CD14-positive monocyte (primary cell): ENCODE data around the gene ZNF423. TPM values are rescaled to one million over a fixed set of nuclear protein-coding genes. Genes with fewer than 3 reads are reported as not detected.

Experiments
- DNase-seq, 3 donors: peaks; one replicate each; pipeline ENCODE4 v3.0.0-alpha.2; 2011 to 2022
- H2AFZ ChIP-seq: 2 replicates; pipeline ENCODE4 v1.6.0; 2012; ENCODE audit warnings: mild to moderate bottlenecking, low read depth, low read length, inconsistent platforms; ENCODE audit not compliant: insufficient read depth, poor library complexity, severe bottlenecking
- H3K27ac ChIP-seq, 2 donors: 1 replicate in 1 of 2; 2 replicates in 1 of 2; pipeline ENCODE4 v1.5.1; 2012 to 2013; ENCODE audit warnings: low read length in 2 of 2, control low read depth in 1 of 2, inconsistent platforms in 1 of 2, low read depth in 1 of 2, mild to moderate bottlenecking in 1 of 2
- H3K27me3 ChIP-seq, 2 donors: one replicate each; pipeline versions ENCODE4 v1.6.0 to v1.6.1; 2011 to 2013; ENCODE audit warnings: low read length in 2 of 2; ENCODE audit not compliant: control insufficient read depth in 2 of 2, insufficient read depth in 2 of 2
- H3K36me3 ChIP-seq, 2 donors: replicated peaks in 1 of 2; 1 replicate in 1 of 2; 2 replicates in 1 of 2; pipeline versions ENCODE4 v1.5.1 to v1.6.1; 2012 to 2013; ENCODE audit warnings: low read length in 2 of 2, control low read depth in 1 of 2, inconsistent platforms in 1 of 2, mild to moderate bottlenecking in 1 of 2; ENCODE audit not compliant: insufficient read depth in 2 of 2, control insufficient read depth in 1 of 2
- H3K4me1 ChIP-seq, 2 donors: 1 replicate in 1 of 2; 2 replicates in 1 of 2; pipeline versions ENCODE4 v1.5.1 to v1.6.1; 2012 to 2013; ENCODE audit warnings: low read length in 2 of 2, control low read depth in 1 of 2, inconsistent platforms in 1 of 2, mild to moderate bottlenecking in 1 of 2, moderate library complexity in 1 of 2; ENCODE audit not compliant: insufficient read depth in 2 of 2, control insufficient read depth in 1 of 2
- H3K4me2 ChIP-seq: replicated peaks from 2 replicates; pipeline ENCODE3; 2012; ENCODE audit warnings: low read length, moderate library complexity, mild to moderate bottlenecking; ENCODE audit not compliant: poor library complexity, severe bottlenecking; ENCODE audit errors: extremely low read depth
- H3K4me3 ChIP-seq, 3 experiments: fragments of 200-600 bp in 1 of 3; sonication (generic) in 1 of 3; replicated peaks in 1 of 3; 1 replicate in 2 of 3; 2 replicates in 1 of 3; pipeline ENCODE4 v1.5.1; 2011 to 2013; ENCODE audit warnings: low read length in 3 of 3, mild to moderate bottlenecking in 3 of 3, control low read depth in 2 of 3, low read depth in 2 of 3, inconsistent platforms in 1 of 3, moderate library complexity in 1 of 3
- H3K79me2 ChIP-seq: 2 replicates; pipeline ENCODE4 v1.6.0; 2012; ENCODE audit warnings: mild to moderate bottlenecking, control low read depth, inconsistent platforms, low read length, moderate library complexity; ENCODE audit not compliant: insufficient read depth
- H3K9ac ChIP-seq: 2 replicates; pipeline ENCODE4 v1.6.0; 2017; ENCODE audit warnings: low read length, mild to moderate bottlenecking; ENCODE audit not compliant: insufficient read depth, poor library complexity, severe bottlenecking
- H3K9me3 ChIP-seq, 2 donors: replicated peaks in 1 of 2; 1 replicate in 1 of 2; 2 replicates in 1 of 2; pipeline versions ENCODE4 v1.5.1 to v1.6.1; 2012 to 2013; ENCODE audit warnings: low read length in 2 of 2, control low read depth in 1 of 2; ENCODE audit not compliant: control insufficient read depth in 1 of 2, insufficient read depth in 1 of 2
- H4K20me1 ChIP-seq: 2 replicates; pipeline ENCODE4 v1.6.0; 2012; ENCODE audit warnings: mild to moderate bottlenecking, low read length, control low read depth, moderate library complexity; ENCODE audit not compliant: insufficient read depth
- H3K27ac Mint-ChIP-seq, 7 donors: one replicate each; pipeline ENCODE4 v1.8.0; 2020; ENCODE audit warnings: mild to moderate bottlenecking in 7 of 7, mixed read lengths in 7 of 7, moderate library complexity in 6 of 7, inconsistent platforms in 2 of 7
- H3K27me3 Mint-ChIP-seq, 3 donors: one replicate each; pipeline ENCODE4 v1.8.0; 2021 to 2022; ENCODE audit warnings: low read depth in 3 of 3, mild to moderate bottlenecking in 3 of 3, mixed read lengths in 3 of 3, moderate library complexity in 3 of 3, inconsistent platforms in 1 of 3
- H3K36me3 Mint-ChIP-seq, 2 donors: one replicate each; pipeline ENCODE4 v1.8.0; 2020; ENCODE audit warnings: mixed read lengths in 2 of 2, inconsistent platforms in 1 of 2, mild to moderate bottlenecking in 1 of 2
- H3K4me1 Mint-ChIP-seq: one replicate; pipeline ENCODE4 v1.8.0; 2020; ENCODE audit warnings: mild to moderate bottlenecking, mixed read lengths
- H3K4me3 Mint-ChIP-seq, 2 donors: one replicate each; pipeline ENCODE4 v1.8.0; 2020; ENCODE audit warnings: mild to moderate bottlenecking in 2 of 2, mixed read lengths in 2 of 2, moderate library complexity in 1 of 2
- H3K9me3 Mint-ChIP-seq, 7 donors: one replicate each; pipeline ENCODE4 v1.8.0; 2020 to 2022; ENCODE audit warnings: mixed read lengths in 7 of 7, mild to moderate bottlenecking in 6 of 7, moderate library complexity in 6 of 7, inconsistent platforms in 2 of 7
- WGBS: methylation state at CpG from one replicate; pipeline ENCODE4 v1.1.5; 2013; ENCODE audit warnings: missing lambda C conversion rate; ENCODE audit not compliant: insufficient coverage; 5-methylcytosine and 5-hydroxymethylcytosine counted together
- intact Hi-C, 2 donors: fragments of 100-400 bp; cut with micrococcal nuclease; formaldehyde crosslinking; loops; one replicate each; pipeline versions ENCODE4 v1.15.0 to v1.15.1; 2023
- polyA plus RNA-seq, 3 donors: library from polyadenylated mRNA; depleted of rRNA in 1 of 3; unstranded in 2 of 3; stranded (reverse) in 1 of 3; fragments of 300-500 nt in 2 of 3; fragments of >200 nt in 1 of 3; fragmentation: Illumina TruSeq in 2 of 3; gene quantifications; 1 replicate in 2 of 3; 2 replicates in 1 of 3; pipeline ENCODE4 v1.2.3, GENCODE V29; 2012 to 2021
- TF ChIP-seq, protein P1 (sequence below): fragments of 200-600 bp; IDR thresholded peaks from one replicate; pipeline ENCODE4 v1.8.0; 2022; ENCODE audit warnings: antibody characterized with exemption, mild to moderate bottlenecking

ZNF423 gene
- polyA plus RNA-seq, 3 donors = not detected

DNA sequence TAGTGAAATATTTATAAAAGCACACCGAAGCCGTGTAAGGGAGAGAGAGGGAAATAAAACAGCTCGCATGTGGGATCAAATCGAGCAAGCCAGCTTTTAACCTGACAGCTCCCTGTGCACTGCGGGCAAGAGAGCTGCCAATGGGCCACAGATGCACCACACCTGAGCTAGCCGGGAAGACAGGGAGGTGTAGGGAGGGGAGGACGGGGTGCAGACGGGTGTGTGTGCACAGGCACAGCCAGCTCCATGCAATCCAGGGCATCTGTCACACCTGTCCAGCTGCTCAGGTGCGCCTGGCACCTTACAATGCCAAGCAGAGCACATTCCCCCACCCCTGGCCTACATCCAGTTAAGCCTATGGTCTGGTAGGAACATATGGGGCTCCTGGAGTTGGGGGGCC is 412.3 kb downstream of the ZNF423 start:
- intact Hi-C loops = no loop called here
- Histone ChIP-seq H3K27ac (no peak overlapping the region), H3K36me3 (no peaks in the 10 kb centered on the region), H3K4me2 (no peak overlapping the region), H3K4me3 (no peak overlapping the region), H3K9me3 (no peaks in the 10 kb centered on the region), H3K9ac (no peak overlapping the region), H3K79me2 (no peaks in the 10 kb centered on the region), H4K20me1 (no peaks in the 10 kb centered on the region), H2AFZ (no peak overlapping the region), H3K27me3 (no peaks in the 10 kb centered on the region), H3K4me1 (peaks cover 5 to 6% of the 10 kb centered on the region in 2 donors)
- Mint-ChIP-seq H3K9me3 (no peaks in the 10 kb centered on the region), H3K27me3 (peaks cover 5 to 10% (median 6%) of the 10 kb centered on the region in 3 donors), H3K4me1 (peaks cover 15% of the 10 kb centered on the region), H3K36me3 (no peaks in the 10 kb centered on the region), H3K27ac (no peak overlapping the region), H3K4me3 (no peak overlapping the region)
- TF ChIP-seq, protein P1, sequence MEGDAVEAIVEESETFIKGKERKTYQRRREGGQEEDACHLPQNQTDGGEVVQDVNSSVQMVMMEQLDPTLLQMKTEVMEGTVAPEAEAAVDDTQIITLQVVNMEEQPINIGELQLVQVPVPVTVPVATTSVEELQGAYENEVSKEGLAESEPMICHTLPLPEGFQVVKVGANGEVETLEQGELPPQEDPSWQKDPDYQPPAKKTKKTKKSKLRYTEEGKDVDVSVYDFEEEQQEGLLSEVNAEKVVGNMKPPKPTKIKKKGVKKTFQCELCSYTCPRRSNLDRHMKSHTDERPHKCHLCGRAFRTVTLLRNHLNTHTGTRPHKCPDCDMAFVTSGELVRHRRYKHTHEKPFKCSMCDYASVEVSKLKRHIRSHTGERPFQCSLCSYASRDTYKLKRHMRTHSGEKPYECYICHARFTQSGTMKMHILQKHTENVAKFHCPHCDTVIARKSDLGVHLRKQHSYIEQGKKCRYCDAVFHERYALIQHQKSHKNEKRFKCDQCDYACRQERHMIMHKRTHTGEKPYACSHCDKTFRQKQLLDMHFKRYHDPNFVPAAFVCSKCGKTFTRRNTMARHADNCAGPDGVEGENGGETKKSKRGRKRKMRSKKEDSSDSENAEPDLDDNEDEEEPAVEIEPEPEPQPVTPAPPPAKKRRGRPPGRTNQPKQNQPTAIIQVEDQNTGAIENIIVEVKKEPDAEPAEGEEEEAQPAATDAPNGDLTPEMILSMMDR = no peak
- no peak for DNase-seq
- WGBS = 84% methylated on average over 6 of the region's 9 CpGs

DNA sequence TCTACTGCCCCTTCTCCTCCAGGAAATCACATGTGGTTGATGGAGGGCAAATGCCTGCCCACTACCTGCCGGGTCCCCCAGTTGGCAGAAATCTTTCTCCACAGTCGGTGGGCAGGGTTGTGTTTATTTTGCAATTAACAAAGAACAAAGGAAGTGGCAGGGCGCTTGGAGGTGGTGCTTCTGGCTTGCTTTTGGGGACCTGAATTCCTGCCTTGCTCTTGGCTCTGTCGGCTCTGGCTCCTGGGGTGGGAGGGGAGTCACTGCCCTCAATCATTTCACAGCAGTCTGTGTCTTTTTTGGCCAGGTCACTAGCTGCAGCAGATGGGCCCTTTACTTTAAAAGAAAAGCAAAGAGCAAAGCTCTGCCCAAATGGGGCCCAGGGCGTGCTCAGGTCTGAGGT is 413.1 kb downstream of the ZNF423 start:
- no peaks in the 10 kb centered on the region for H3K27me3 ChIP-seq
- peaks cover 5 to 6% of the 10 kb centered on the region in 2 donors for H3K4me1 ChIP-seq
- no peak overlapping the region for H3K4me3 Mint-ChIP-seq
- H3K4me3 ChIP-seq = no peak overlapping the region
- no peak for DNase-seq
- intact Hi-C loops = no loop called here
- WGBS = 42% methylated on average over 2 of the region's 5 CpGs
- H3K36me3 ChIP-seq = no peaks in the 10 kb centered on the region
- H3K4me1 Mint-ChIP-seq = peaks cover 15% of the 10 kb centered on the region
- no peaks in the 10 kb centered on the region for H3K36me3 Mint-ChIP-seq
- peaks cover 5 to 10% (median 6%) of the 10 kb centered on the region in 3 donors for H3K27me3 Mint-ChIP-seq
- no peak overlapping the region for H3K9ac ChIP-seq
- no peak overlapping the region for H3K4me2 ChIP-seq
- no peak overlapping the region for H3K27ac ChIP-seq
- no peaks in the 10 kb centered on the region for H3K9me3 ChIP-seq
- H3K79me2 ChIP-seq = no peaks in the 10 kb centered on the region
- no peak overlapping the region for H2AFZ ChIP-seq
- H3K27ac Mint-ChIP-seq = no peak overlapping the region
- no peaks in the 10 kb centered on the region for H4K20me1 ChIP-seq
- TF ChIP-seq, protein P1 = no peak
- no peaks in the 10 kb centered on the region for H3K9me3 Mint-ChIP-seq
